DND-41 (cell line): ENCODE measurements around the gene PLEKHA5.

Experiments used
- ATAC-seq: fragments of 200-7000 bp; cut with Tn5 transposase; 3 replicates; pipeline ENCODE4 v1.9.1; 2021; ENCODE audit warnings: low read depth; ENCODE audit not compliant: insufficient read depth
- DNase-seq: peaks from one replicate; pipeline ENCODE4 v3.0.0-alpha.2; 2020
- H2AFZ ChIP-seq: 2 replicates; pipeline ENCODE4 v1.6.0; 2012; ENCODE audit warnings: low read depth, low read length
- H3K27ac ChIP-seq: 2 replicates; pipeline ENCODE4 v1.5.1; 2012; ENCODE audit warnings: low read length, inconsistent platforms
- H3K27me3 ChIP-seq: fragments of 200-600 bp; sonication (generic); 2 replicates; pipeline ENCODE4 v1.6.0; 2012; ENCODE audit warnings: low read length, mild to moderate bottlenecking, inconsistent platforms; ENCODE audit not compliant: insufficient read depth, poor library complexity
- H3K36me3 ChIP-seq: 2 replicates; pipeline ENCODE4 v1.5.1; 2012; ENCODE audit warnings: low read length, inconsistent platforms; ENCODE audit not compliant: insufficient read depth
- H3K4me1 ChIP-seq: 2 replicates; pipeline ENCODE4 v1.5.1; 2012; ENCODE audit warnings: mild to moderate bottlenecking, low read length; ENCODE audit not compliant: insufficient read depth
- H3K4me2 ChIP-seq: 2 replicates; pipeline ENCODE4 v1.6.0; 2012; ENCODE audit warnings: mild to moderate bottlenecking, moderate library complexity, low read length, inconsistent platforms; ENCODE audit not compliant: insufficient read depth
- H3K4me3 ChIP-seq, 2 experiments: fragments of 200-600 bp in 1 of 2; shearing (Covaris generic) in 1 of 2; 2 replicates each; pipeline ENCODE4 v1.5.1; 2012 to 2016; ENCODE audit warnings: inconsistent platforms in 2 of 2, low read length in 2 of 2, mild to moderate bottlenecking in 2 of 2, low read depth in 1 of 2, moderate library complexity in 1 of 2
- H3K79me2 ChIP-seq: 2 replicates; pipeline ENCODE4 v1.6.0; 2012; ENCODE audit warnings: low read length, inconsistent platforms; ENCODE audit not compliant: insufficient read depth
- H3K9ac ChIP-seq: 2 replicates; pipeline ENCODE4 v1.6.0; 2012; ENCODE audit warnings: low read depth, mild to moderate bottlenecking, inconsistent platforms, low read length, moderate library complexity
- H3K9me3 ChIP-seq: 2 replicates; pipeline ENCODE4 v1.5.1; 2012; ENCODE audit warnings: low read length, moderate library complexity, mild to moderate bottlenecking, inconsistent platforms; ENCODE audit not compliant: insufficient read depth, severe bottlenecking
- H4K20me1 ChIP-seq: 2 replicates; pipeline ENCODE4 v1.6.0; 2012; ENCODE audit warnings: low read length; ENCODE audit not compliant: insufficient read depth
- CTCF ChIP-seq: IDR thresholded peaks from 2 replicates; pipeline ENCODE4 v1.5.1; 2012; ENCODE audit warnings: borderline replicate concordance, low read length, moderate library complexity, mild to moderate bottlenecking; ENCODE audit not compliant: poor library complexity, severe bottlenecking; ENCODE audit errors: extremely low read depth
- EZH2 ChIP-seq: IDR thresholded peaks from 3 replicates; pipeline ENCODE4 v1.6.1; 2012; ENCODE audit warnings: borderline replicate concordance, low read depth, mild to moderate bottlenecking, moderate library complexity, low read length, inconsistent platforms; ENCODE audit not compliant: severe bottlenecking

PLEKHA5 gene

GRCh38 chr12:19273482-19274330 lies 144.2 kb downstream of the PLEKHA5 start:
- Histone ChIP-seq H3K79me2 (no peaks in the 10 kb centered on the region), H2AFZ (peak overlapping the region; percentile 67), H3K27ac (peak overlapping the region; percentile 93), H3K9me3 (no peaks in the 10 kb centered on the region), H3K4me1 (peaks cover 40% of the 10 kb centered on the region), H3K9ac (peak overlapping the region; percentile 46), H3K36me3 (peaks cover 21% of the 10 kb centered on the region), H3K27me3 (no peaks in the 10 kb centered on the region), H3K4me3 (no peak overlapping the region; a peak in 1 of 4 replicates), H3K4me2 (peak overlapping the region; percentile 45), H4K20me1 (no peaks in the 10 kb centered on the region)
- DNase-seq (peak; percentile 91), ATAC-seq (peak; percentile 96)
- TF ChIP-seq CTCF: no peak
- TF ChIP-seq EZH2: no peak

DNA sequence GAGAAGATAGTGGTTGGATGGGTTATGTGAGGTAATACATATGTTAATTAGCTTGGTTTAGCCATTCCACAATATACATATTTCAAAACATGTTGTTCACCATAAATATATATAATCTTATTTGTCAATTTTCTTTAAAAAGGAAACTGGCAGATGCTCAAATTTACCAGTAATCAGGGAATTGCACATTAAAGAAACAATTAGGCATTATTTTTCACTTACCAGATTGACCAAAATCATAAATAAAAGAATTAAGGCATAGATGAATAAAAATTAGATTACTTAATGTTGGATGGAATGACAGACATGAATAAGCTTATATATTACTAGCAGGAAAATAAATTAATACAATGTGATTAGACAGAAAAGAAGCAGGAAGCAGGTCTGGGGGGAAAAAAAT lies 147.2 kb downstream of the PLEKHA5 start:
- TF ChIP-seq EZH2 (no peak), CTCF (no peak)
- Histone ChIP-seq H3K9ac (no peak overlapping the region), H3K36me3 (peaks cover 14% of the 10 kb centered on the region), H3K4me1 (peaks cover 34% of the 10 kb centered on the region), H3K27me3 (no peaks in the 10 kb centered on the region), H3K9me3 (no peaks in the 10 kb centered on the region), H3K79me2 (no peaks in the 10 kb centered on the region), H3K4me3 (no peak overlapping the region), H3K27ac (no peak overlapping the region), H3K4me2 (no peak overlapping the region), H4K20me1 (no peaks in the 10 kb centered on the region), H2AFZ (no peak overlapping the region)
- DNase-seq: no peak
- no peak for ATAC-seq

DNA sequence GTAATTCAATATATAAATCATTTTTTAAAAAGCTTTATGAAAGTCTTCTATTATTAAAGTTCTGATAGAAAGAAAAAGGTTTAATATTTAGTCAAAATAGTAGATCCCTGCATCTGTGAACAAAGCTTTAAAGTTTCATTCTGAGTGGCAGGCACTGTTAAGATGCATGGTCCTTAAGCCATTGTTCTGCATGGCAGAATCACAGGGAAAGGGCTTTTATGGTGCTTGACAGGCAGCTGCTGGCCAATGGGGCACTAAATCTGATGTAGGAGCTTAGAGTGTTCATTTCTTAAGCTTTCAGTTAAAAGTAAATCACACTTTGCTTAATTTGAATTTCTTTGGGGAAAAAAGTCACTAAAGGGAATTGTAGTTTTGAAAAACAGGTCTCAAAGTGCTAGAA lies 148.2 kb downstream of the PLEKHA5 start:
- no peaks in the 10 kb centered on the region for H3K79me2 ChIP-seq
- H3K4me1 ChIP-seq: peaks cover 24% of the 10 kb centered on the region
- ATAC-seq: no peak
- H3K4me2 ChIP-seq: no peak overlapping the region
- no peak overlapping the region for H3K9ac ChIP-seq
- TF ChIP-seq CTCF (no peak), EZH2 (no peak)
- H3K27me3 ChIP-seq: no peaks in the 10 kb centered on the region
- H3K9me3 ChIP-seq: no peaks in the 10 kb centered on the region
- H3K4me3 ChIP-seq: no peak overlapping the region
- peaks cover 14% of the 10 kb centered on the region for H3K36me3 ChIP-seq
- no peak for DNase-seq
- H3K27ac ChIP-seq: no peak overlapping the region; the same call in 1 of the 2 replicates
- H2AFZ ChIP-seq: no peak overlapping the region
- no peaks in the 10 kb centered on the region for H4K20me1 ChIP-seq
